Pons (tissue), 1 donor: ENCODE data around the gene DHDH.

Source experiments
- DNase-seq: peaks from one replicate; pipeline ENCODE4 v3.0.0-alpha.2; 2016; ENCODE audit warnings: low spot score

Gene DHDH

DNA sequence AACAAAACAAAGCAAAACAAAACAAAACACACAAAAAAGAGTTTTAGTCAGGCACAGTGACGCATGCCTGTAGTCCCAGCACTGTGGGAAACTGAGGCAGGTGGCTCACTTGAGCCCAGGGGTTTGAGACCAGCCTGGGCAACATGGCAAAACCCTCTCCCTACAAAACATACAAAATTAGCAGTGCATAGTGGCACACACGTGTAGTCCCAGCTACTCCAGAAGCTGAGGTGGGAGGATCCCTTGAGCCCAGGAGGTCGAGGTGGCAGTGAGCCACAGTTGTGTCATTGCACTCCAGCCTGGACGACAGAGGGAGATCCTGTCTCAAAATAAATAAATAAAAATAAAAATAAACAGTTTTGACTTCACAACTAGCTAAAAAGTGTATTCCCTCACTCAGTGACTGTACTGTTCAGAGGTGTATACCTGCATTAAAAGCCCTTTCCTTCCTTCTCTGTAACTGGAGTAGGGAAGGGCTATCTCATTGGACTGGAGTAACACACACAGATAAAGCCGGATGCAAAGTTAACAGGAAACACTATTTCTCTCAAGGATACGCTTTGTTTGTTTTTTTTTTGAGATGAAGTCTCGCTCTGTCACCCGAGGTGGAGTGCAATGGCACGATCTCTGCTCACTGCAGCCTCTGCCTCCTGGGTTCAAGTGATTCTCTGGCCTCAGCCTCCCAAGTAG lies 17.5 kb downstream of the DHDH start:
- DNase-seq: no peak

DNA sequence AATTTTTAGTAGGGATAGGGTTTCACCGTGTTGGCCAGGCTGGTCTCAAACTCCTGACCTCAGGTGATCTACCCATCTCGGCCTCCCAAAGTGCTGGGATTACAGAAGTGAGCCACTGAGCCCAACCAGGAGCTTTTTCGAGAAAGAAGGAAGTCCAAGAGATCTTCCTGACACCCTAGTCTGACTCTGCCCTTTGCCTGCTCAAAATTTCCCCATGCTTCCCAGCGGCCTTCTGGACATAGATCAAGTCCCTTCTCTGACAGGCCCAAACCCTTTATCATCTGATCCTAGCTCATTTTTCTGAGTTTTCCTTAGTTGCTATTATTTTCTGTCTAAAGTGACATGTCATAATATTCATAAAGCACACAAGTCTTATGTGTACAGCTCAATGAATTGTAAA lies 19.6 kb downstream of the DHDH start:
- DNase-seq: no peak

DNA sequence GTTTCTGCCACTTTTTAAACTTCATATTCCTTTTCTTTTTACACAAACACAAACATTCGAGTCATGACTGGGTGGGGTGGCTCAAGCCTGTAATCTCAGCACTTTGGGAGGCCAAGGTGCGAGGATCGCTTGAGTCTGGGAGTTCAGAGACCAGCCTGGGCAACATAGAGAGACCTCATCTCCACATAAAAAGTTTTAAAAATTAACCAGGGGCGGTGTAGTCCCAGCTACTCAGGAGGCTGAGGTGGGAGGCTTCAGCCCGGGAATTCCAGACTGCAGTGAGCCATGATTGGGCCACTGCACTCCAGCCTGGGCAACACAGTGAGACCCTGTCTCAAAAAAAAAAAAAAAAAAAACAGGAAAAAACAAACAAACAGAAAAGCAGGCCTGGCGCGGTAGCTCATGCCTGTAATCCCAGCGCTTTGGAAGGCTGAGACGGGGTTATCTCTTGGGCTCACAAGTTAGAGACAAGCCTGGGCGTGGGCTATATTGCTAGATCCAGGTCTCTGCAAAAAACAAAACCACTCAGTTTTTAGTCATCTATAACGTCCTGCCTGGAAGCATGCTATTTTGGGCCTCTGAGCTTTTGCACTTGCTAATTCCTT lies 20.6 kb downstream of the DHDH start:
- no peak for DNase-seq

DNA sequence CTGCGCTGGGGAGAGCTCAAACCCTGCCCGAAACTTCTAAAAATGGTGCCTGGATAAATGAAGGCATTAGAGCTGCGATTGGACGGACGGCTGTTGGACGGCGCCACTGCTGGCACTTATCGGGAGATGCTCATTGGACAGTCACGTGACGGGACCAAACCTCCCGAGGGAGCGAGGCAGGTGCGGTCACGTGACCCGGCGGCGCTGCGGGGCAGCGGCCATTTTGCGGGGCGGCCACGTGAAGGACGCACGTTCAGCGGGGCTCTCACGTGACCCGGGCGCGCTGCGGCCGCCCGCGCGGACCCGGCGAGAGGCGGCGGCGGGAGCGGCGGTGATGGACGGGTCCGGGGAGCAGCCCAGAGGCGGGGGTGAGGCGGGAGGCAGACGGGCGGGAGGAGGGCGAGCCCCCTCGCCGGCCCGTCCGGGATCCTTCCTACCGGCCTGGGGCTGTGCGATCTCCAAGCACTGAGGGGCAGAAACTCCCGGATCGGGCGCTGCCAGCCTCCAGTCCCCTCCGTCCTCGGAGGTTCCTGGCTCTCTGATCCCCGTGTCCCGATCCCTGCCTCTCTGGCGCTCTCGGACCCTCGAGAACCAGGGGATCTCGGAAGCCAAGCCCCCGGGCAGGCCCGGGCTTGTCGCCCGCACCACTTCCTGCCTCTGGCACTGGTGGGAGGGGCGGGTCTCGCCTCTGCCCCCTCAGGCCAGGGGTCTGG lies 21.3 kb downstream of the DHDH start, which contains the start of gene BAX:
TSS of gene BAX (plus strand) at position 281 of the 713 bp plus-strand sequence. CDS start at position 335, 54 bp downstream.
- DNase-seq: peak; percentile 89

DNA sequence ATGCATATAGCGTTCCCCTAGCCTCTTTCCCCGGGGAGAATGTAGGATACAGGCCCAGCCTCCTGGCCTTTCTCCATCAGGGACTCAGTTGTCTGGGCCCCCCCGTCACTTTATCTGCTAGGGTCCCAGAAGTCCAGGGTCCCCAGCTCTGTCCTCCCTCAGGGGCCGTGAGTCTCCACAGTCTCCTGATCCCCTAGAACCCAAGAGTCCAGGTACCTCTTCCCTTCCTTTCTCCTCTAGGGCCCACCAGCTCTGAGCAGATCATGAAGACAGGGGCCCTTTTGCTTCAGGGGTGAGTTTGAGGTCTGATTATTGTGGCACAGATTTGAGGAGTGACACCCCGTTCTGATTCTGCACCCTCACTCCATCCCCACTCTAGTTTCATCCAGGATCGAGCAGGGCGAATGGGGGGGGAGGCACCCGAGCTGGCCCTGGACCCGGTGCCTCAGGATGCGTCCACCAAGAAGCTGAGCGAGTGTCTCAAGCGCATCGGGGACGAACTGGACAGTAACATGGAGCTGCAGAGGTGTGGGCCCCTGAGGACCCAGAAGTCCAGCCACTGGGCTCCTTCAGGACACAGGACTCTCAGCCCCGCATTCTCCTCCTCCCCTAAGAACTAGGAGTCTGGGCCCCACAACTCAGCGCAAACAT lies 21.9 kb downstream of the DHDH start:
- no peak for DNase-seq

DNA sequence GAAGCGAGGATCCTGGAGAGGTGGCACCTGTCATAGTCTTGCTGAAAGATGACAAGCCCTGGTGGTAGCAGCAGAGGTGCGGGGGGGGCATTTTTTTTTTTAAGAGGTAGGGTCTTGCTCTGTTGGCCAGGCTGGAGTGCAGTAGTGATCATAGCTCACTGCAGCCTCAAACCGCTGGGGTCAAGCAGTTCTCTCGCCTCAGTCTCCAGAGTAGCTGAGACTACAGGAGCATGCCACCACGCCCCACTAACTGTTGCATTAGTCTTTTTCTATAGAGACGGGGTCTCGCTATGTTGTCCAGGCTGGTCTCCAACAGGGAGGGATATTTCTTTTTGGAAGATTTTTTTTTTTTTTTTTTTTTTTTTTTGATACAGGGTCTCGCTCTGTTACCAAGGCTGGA lies 24.5 kb downstream of the DHDH start:
- no peak for DNase-seq

DNA sequence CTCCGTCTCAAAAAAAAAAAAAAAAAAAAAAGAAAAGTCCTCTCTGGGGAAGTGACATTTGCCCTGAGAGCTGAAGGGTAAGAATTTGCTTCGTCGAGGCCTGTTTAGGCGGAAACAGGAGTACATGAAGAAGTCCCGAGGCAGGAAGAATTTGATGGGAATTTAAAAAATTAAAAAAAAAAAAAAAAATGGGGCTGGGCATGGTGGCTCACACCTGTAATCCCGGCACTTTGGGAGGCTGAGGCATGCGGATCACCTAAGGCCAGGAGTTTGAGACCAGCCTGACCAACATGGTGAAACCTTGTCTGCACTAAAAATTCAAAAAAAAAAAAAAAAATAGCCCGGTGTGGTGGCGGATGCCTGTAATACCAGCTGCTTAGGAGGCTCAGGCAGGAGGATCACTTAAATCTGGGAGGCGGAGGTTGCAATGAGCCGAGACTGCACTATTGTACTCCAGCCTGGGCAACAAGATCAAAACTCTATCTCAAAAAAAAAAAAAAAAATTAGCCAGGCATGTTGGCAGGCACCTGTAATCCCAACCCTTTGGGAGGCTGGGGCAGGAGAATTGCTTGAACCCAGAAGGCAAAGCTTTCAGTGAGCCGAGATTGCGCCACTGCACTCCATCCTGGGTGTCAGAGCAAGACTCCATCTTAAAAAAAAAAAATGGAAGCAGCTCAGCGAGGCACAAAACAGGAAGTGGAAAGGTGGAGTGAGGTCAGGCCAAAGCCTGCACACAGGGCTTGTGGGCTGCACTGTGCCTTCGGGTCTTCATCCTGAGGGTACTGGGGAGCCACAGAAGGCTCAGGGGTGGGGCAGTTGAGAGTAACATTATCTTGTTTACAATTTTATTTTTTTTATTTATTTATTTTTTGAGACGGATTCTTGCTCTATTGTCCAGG lies 26.1 kb downstream of the DHDH start:
- no peak for DNase-seq

DNA sequence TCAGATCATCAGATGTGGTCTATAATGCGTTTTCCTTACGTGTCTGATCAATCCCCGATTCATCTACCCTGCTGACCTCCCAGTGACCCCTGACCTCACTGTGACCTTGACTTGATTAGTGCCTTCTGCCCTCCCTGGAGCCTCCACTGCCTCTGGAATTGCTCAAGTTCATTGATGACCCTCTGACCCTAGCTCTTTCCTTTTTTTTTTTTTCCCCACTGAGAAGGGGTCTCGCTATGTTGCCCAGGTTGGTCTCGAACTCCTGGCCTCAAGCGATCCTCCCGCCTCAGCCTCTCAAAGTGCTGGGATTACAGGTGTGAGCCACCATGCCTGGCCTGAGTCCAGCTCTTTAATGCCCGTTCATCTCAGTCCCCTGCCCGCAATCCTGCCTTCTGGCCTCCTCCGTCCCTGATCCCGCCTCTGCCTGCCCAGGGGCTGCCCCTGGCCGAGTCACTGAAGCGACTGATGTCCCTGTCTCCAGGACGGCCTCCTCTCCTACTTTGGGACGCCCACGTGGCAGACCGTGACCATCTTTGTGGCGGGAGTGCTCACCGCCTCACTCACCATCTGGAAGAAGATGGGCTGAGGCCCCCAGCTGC lies 27.7 kb downstream of the DHDH start:
- DNase-seq: no peak

DNA sequence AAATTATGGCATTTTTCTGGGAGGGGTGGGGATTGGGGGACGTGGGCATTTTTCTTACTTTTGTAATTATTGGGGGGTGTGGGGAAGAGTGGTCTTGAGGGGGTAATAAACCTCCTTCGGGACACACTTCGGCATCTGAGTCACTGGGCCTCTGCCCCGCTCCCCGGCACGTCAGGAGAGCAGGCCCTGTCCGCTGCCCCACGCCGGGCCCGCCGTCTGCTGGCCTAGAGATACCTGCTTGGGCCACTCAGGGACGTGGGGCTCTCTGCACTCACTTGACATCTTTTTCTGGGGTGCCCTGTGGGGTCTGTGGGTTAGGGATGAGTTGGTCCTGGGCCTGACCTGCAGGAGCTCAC lies 28.2 kb downstream of the DHDH start:
- no peak for DNase-seq

DNA sequence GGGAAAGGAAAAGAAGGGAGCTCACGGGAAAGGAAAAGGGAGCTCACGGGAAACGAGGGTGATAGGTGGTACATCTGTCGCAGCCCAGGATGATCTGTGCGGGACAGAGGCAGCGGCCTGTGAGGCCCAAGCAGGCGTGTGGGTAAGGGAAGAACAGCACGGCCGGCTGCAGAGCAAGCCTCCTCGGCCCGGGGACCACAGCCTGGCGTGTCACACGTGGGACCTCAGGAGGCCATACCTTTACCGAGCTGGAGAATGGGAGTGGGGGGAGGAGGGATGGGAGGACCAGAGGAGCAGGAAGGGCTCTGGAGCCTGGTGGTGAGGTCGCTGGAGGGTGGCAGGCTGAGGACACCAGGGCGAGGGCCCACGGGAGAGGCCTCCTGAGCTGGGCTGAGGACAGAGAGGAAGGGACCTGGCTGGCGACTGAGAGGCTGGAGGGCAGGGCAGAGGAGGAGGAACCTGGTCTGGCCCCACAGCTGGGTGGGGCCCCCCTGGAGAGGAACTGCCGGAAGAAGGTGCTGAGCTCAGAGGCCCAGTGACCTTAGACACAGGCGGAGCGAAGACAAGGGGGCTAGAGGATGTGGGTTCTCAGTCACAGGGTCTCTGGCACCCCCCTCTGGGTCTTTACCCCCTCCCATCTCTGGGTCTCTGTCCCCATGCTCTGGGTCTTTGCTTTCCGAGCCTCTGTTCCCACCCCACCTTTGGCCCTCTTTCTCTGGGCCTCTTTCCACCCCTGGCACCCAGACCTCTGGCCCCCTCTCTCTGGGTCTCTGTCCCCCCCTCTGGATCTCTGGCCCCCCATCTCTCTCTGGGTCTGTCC lies 28.7 kb downstream of the DHDH start:
- DNase-seq: peak; percentile 44

DNA sequence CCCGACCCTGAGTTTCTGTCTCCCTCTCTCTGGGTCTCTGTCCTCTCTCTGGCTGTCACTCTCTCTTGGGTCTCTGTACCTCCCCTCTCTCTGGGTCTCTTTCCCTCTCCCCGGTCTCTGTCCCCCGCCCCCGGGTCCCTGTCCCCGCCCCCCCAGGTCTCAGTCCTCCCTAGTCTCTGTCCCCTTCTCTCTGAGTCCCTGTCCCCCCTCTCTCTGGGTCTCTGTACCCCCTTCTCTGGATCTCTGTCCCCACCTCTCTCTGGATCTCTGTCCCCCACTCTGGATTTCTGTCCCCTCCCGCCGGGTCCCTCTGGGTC lies 29.3 kb downstream of the DHDH start:
- DNase-seq: no peak

DNA sequence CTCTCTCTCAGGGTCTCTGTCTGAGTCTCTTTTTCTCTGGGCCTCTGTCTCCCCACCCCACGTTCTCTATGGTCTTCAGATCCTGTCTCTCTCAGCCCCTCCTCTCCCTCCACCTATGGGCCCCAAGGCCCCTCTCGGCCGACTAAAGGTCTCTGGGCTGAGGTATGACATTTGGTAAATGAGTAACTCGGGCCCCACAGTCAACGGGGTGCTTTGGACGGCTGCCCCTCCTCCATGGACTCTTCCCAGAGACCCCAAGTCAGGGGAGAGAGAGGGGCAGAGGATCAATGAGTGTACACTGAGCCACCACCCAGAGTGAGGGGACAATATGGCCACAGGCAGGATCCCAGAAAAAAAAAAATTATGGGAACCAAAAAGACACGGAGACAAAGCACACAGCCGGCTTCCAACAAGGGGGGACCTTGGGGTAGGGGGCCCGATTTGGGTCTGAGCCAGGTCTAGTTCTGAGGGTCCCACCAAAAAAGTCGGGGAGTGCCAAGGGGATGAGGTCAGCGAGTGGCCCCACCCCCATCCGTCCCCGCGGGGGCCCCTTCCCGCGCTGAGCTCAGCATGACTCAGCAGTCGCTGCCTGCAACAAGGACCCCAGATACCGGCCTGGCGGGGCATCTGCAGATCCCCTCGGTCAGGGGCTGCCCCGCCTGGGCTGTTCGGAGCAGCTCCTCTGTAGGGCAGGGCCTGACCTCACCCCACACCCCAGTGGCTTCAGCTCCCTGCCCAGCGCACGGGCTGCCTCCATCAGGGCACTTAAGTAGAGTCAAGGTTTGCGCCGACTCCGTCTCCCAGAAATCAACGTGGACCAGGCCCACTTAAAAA lies 30.1 kb downstream of the DHDH start:
- peak; percentile 71 for DNase-seq

DNA sequence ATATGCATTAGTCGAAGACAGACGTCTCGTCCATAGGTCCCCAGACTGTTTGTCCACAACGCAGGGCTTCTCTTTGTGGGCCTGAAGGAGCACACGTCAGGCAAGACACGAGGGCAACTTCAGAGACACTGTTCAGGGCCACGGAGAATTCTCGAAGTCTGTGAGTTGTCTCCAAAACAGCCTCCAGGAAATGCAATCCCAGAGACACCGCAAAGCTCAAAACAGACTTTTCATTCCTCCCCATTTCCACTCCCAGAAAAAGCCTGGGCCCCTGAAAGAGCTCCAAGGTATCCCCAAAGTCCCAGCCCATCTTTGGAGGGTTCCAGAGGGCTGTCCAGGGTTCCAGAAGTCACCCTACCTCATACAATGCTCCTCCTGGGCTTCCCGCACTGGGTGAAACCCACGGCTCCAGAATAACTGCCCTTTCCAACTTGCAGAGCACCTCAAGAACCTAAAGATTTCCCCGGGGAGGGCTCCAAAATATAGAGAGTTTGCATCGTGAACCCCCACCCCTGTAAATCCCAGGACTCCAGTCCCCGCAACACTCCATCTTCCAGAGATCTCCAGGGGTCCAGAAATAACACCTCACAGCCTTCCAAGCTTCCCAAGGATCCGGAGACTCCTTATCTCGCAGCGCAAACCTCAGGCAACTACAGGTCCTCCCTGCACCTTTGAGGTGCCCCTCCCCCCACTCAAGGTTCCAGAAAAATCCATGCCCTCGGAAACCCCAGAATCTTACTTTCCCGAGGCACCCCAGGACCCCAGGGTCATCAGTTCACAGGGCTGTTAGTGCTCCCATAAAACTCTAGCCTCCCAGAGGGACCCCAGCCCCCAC lies 30.9 kb downstream of the DHDH start:
- peak; percentile 61 for DNase-seq

DNA sequence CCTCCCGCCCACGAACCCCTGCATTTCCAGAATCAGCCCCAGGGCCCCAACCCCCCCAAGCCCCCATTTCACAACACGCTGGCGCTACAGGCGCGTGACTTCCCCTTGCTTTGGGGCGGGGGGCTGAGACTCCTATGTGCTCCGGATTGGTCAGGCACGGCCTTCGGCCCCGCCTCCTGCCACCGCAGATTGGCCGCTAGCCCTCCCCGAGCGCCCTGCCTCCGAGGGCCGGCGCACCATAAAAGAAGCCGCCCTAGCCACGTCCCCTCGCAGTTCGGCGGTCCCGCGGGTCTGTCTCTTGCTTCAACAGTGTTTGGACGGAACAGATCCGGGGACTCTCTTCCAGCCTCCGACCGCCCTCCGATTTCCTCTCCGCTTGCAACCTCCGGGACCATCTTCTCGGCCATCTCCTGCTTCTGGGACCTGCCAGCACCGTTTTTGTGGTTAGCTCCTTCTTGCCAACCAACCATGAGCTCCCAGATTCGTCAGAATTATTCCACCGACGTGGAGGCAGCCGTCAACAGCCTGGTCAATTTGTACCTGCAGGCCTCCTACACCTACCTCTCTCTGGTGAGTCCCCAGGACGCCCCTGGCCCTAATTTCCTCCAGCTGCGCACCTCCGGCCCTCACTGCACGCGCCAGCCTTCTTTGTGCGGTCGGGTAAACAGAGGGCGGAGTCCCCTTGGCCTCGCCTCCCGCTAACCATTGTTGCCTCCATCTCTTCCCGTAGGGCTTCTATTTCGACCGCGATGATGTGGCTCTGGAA lies 31.7 kb downstream of the DHDH start, which contains the start of gene FTL:
TSS of gene FTL (plus strand) at position 270 of the 766 bp plus-strand sequence. CDS start at position 469, 199 bp downstream.
- peak; percentile 97 for DNase-seq

DNA sequence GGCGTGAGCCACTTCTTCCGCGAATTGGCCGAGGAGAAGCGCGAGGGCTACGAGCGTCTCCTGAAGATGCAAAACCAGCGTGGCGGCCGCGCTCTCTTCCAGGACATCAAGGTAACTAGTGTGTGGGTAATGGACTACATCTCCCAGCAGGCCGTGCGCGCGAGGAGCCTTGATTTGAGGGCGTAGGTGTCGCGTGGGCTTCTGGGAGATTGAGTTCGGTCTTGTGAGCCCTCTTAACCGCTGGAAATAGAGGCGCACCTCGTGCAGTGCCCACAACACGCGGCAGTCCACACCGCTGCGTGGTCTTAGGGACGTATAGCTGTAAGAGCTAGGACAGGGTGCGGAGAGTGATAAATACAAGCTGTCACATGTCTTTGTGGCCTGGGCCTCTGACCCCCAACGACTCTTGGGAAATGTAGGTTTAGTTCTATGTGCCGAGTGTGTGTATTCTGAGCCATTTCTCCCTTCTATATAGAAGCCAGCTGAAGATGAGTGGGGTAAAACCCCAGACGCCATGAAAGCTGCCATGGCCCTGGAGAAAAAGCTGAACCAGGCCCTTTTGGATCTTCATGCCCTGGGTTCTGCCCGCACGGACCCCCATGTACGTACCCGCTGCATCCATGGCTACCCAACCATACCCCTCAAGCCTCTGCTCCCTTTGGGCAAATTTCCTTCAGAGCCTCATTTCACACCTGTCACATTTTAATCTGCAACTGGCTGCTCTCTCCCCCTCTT lies 32.5 kb downstream of the DHDH start:
- peak; percentile 90 for DNase-seq

DNA sequence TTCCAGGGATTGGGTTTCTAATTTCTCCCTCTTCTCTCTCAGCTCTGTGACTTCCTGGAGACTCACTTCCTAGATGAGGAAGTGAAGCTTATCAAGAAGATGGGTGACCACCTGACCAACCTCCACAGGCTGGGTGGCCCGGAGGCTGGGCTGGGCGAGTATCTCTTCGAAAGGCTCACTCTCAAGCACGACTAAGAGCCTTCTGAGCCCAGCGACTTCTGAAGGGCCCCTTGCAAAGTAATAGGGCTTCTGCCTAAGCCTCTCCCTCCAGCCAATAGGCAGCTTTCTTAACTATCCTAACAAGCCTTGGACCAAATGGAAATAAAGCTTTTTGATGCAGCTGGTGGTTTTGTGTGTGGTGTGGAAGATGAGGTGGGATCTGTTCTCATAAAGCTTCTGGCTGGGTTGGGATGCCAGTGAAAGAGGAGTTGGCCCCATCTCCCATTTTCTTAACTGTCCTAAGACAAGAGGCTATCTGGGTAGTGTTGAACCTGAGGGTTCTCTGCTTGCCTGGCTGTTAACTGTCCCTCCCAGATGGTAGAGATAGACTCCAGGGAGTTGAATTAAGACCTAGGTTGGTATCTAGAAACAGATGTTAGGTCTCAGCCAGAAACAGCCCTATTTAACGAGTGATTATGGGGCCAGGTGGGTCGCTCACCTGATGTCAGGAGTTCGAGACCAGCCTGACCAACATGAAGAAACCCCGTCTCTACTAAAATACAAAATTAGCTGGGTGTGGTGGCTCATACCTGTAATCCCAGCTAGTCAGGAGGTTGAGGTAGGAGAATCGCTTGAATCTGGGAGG lies 33.2 kb downstream of the DHDH start:
- peak; percentile 44 for DNase-seq
